Measurements from ENCODE around the gene SCN10A. TPM values are rescaled to one million over a fixed set of nuclear protein-coding genes. Genes with fewer than 3 reads are reported as not detected.

Gene SCN10A
- total RNA-seq, 6 experiments from 2014 or later, result not detected

DNA sequence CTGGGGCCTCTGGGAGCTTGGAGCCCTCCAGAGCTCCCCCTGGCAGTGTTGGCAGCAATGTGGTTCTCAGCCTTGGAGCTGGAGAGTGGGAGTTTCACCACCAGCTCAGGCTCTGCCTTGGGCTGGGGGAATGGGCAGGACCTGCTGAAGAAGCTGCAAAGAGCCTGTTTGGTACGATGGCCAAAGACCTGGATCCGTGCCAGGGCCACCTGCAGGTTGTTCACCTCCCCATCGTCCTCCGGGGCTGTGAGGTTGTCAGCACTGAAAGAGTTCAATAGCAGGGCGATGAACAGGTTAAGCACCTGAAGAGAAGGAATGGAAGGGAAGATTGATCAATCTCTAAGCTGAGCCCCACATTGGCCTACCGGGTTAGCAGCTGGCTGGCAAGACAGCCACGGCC is 89.3 kb downstream of the SCN10A start:
- intact Hi-C loops (cut with DNase I), result no loop called here
- no peak overlapping the region for H3K4me3 ChIP-seq
- no peak for TF ChIP-seq POLR2A (IDR thresholded peaks at IDR 0.05)
- TF ChIP-seq, protein P1, sequence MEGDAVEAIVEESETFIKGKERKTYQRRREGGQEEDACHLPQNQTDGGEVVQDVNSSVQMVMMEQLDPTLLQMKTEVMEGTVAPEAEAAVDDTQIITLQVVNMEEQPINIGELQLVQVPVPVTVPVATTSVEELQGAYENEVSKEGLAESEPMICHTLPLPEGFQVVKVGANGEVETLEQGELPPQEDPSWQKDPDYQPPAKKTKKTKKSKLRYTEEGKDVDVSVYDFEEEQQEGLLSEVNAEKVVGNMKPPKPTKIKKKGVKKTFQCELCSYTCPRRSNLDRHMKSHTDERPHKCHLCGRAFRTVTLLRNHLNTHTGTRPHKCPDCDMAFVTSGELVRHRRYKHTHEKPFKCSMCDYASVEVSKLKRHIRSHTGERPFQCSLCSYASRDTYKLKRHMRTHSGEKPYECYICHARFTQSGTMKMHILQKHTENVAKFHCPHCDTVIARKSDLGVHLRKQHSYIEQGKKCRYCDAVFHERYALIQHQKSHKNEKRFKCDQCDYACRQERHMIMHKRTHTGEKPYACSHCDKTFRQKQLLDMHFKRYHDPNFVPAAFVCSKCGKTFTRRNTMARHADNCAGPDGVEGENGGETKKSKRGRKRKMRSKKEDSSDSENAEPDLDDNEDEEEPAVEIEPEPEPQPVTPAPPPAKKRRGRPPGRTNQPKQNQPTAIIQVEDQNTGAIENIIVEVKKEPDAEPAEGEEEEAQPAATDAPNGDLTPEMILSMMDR (IDR thresholded peaks at IDR 0.05), result no peak
- 20% methylated on average over 4 of the region's 7 CpGs for WGBS (ENCODE audit: insufficient coverage, low coverage, low lambda C conversion rate, missing lambda C conversion rate)
- ATAC-seq (no peak), DNase-seq (no peak)
- H3K27me3 ChIP-seq, result no peaks in the 10 kb centered on the region
- H3K27ac ChIP-seq, result no peak overlapping the region
- H3K36me3 ChIP-seq, result no peaks in the 10 kb centered on the region
- no peaks in the 10 kb centered on the region for H3K4me1 ChIP-seq
- no peaks in the 10 kb centered on the region for H3K9me3 ChIP-seq

DNA sequence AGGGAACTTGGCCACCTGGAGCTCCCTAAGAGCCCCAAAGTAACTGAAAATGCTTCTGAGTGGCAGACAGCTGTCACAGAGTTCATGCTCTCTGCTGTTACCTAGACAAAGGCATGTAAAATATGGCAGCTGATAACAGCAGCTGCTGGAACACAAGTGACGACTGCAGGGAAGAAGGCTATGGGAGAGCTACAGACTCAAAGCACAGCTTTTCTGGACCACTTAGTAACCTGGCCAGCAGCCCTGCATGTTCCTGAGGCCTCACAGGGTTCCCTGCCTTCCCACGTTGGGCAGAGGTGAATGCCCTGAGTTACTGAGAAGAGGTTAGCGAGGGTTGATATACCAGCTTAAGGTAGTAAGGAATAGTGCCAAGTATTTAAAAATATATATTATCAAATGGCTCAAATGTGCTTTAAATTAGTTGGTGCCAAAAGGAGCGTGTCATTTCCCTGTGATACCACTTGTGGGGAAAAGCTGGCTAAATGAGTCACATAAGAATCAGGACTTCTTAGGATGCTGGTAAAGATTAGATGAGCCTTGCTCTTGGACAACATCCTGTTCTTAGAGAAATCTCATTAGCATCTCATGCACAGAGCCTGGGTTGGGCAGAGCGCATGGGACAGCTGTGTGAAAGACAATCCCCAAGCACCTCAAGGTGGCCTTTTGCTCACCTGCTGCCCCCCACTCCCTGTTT is 90.1 kb downstream of the SCN10A start:
- Histone ChIP-seq H3K27ac (no peak overlapping the region), H3K36me3 (no peaks in the 10 kb centered on the region), H3K4me3 (no peak overlapping the region), H3K27me3 (no peaks in the 10 kb centered on the region), H3K9me3 (no peaks in the 10 kb centered on the region), H3K4me1 (no peaks in the 10 kb centered on the region)
- ATAC-seq (no peak), DNase-seq (no peak)
- intact Hi-C loops (cut with DNase I), result no loop called here
- TF ChIP-seq, protein P1 (IDR thresholded peaks at IDR 0.05), result no peak
- TF ChIP-seq POLR2A (IDR thresholded peaks at IDR 0.05), result no peak
- 36% methylated on average over 5 of the region's 5 CpGs for WGBS (ENCODE audit: insufficient coverage, low coverage, low lambda C conversion rate, missing lambda C conversion rate)

DNA sequence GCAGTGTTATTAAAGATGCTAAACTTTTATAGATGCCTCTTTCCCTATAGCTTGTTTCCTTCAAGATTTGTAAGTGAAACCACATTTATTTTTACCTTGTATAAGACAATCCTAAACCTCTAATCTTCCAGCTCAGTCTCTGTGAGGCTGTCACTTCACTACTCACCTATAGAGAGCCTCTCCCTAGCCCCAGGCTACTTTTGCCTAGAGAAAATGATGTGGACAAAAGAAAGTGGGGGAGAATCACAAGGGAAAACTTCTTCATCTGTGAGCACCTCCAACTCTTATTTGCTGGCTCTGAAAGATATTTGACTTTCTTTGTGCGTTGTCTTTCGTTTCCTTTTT is 91.7 kb downstream of the SCN10A start:
- H3K27me3 ChIP-seq, result no peaks in the 10 kb centered on the region
- no peaks in the 10 kb centered on the region for H3K9me3 ChIP-seq
- DNase-seq (no peak), ATAC-seq (no peak)
- WGBS (ENCODE audit: insufficient coverage, low coverage, low lambda C conversion rate, missing lambda C conversion rate), result 32% methylated on average over 2 of the region's 2 CpGs
- H3K4me1 ChIP-seq, result no peaks in the 10 kb centered on the region
- no peaks in the 10 kb centered on the region for H3K36me3 ChIP-seq
- no peak overlapping the region for H3K4me3 ChIP-seq
- TF ChIP-seq POLR2A (IDR thresholded peaks at IDR 0.05), result no peak
- TF ChIP-seq, protein P1 (IDR thresholded peaks at IDR 0.05), result no peak
- H3K27ac ChIP-seq, result no peak overlapping the region
- intact Hi-C loops (cut with DNase I), result no loop called here

DNA sequence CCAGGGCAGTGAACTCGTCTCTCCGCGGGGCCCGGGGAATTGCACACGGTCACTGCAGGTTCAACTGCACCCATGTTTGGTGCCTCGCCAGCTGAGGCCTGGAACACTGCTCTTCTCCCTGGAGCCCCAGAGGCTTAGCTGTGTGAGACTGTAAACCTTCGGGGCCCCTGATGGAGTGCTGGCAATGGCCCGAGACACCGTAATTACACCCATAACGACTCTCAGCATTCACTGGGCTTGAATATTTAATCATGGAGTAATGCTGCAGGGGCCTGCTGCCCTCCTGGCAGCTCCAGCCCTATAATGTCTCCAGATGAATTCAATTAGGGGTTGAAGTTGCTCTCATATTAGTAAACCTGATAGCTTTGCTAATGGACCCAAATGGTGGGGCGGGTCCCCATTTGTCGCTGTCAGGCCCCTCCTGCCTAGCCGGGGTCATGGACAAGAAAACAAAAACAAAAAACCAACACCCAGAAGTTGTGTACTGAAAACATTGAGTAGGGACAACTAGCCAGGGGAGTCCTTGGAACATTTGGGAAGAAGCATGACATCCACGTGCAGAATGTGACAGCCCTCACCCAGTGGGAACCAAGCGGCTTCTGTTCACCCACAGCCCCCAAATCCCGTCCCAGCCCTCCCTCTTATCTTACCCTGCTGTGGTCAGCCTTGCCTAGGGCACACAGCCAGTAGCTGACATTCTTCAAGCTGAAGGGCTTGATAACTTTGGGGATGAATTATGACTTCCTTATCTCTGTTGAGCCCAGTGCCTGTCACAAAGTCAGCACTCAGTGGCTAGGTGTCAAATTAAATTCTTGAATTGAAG is 92.2 kb downstream of the SCN10A start:
- TF ChIP-seq, protein P1 (IDR thresholded peaks at IDR 0.05), result no peak
- no peak for TF ChIP-seq POLR2A (IDR thresholded peaks at IDR 0.05)
- ATAC-seq, result no peak
- no peaks in the 10 kb centered on the region for H3K4me1 ChIP-seq
- DNase-seq, result no peak
- WGBS (ENCODE audit: insufficient coverage, low coverage, low lambda C conversion rate, missing lambda C conversion rate), result 41% methylated on average over 7 of the region's 16 CpGs
- intact Hi-C loops (cut with DNase I), result no loop called here
- no peak overlapping the region for H3K27ac ChIP-seq
- no peaks in the 10 kb centered on the region for H3K27me3 ChIP-seq
- H3K36me3 ChIP-seq, result no peaks in the 10 kb centered on the region
- H3K4me3 ChIP-seq, result no peak overlapping the region
- no peaks in the 10 kb centered on the region for H3K9me3 ChIP-seq

Measured in right lobe of liver (tissue), 6 donors.